Pons (tissue), 1 donor: ENCODE data around the gene KSR2.
A peak's percentile ranks its signal among the peaks of the same experiment; 100 is the strongest.
"Not testable (repeated sequence)": the region's sequence is repeated elsewhere in the genome, so short reads cannot be mapped to it uniquely, and the experiment has no call there.

Experiments used
- DNase-seq: peaks from one replicate; pipeline ENCODE4 v3.0.0-alpha.2; 2016; ENCODE audit warnings: low spot score

KSR2 gene

GRCh38 chr12:117890137-117890536 lies 78.7 kb downstream of the KSR2 start:
- DNase-seq = no peak

DNA sequence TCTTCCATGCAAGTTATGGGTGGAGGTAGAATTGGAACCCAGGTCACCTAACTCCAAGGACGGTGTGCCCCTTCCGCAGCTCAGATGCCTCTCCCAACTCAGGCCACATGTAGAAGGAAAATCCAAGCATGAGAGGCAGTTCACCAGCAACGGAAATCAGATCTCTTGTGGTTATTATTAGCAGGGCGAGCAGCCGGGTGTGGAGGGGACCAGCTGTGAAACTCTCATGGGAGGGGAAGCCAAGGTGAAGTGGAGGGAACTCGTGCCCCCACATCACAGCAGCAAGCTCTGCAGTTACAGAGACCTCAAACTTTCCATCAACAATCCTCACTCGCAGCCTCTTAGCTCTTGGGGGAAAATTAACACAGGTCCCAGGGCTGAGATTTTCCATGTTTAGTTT lies 79.7 kb downstream of the KSR2 start:
- no peak for DNase-seq

DNA sequence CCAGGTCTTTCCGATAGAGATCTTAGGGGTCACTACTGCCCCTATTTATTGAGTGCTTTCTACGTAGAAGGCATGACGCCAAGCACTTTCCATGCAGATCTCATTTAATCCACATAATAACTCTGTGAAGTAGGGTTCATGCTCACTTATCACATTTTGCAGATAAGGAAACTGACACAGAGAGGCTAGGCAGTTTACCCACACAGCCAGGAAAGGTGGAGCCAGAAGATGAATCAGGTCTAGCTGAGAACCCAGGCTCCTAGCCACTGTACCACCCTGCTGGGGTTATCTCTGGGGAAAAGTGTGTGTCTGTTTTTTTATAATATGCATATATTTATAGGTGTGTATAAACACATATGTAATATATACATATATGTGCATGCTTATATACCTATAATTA lies 83.6 kb downstream of the KSR2 start:
- DNase-seq = no peak

GRCh38 chr12:117884161-117884560 lies 84.6 kb downstream of the KSR2 start:
- DNase-seq = no peak

GRCh38 chr12:117882603-117883184 lies 86.1 kb downstream of the KSR2 start:
- no peak for DNase-seq

GRCh38 chr12:117882181-117882580 lies 86.6 kb downstream of the KSR2 start:
- DNase-seq = no peak

GRCh38 chr12:117881517-117881916 lies 87.3 kb downstream of the KSR2 start:
- no peak for DNase-seq

DNA sequence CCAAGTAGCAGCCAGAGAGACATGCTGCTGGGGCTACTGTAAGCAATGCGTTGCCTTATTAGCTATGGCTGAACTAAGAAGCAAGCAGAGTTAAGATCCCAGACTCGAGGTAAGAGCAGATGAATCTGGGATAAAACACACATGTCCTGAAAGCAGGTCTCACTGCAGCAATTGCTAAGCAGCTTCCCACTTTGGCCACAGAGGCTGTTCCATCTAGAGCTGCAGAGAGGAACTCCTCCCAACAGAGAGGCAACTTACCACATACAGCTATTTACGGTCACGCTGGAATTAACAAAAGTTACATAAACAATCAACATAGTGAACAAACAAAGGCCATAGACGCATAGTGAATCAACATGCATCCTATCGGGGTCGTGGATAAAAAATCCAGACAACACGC lies 90.2 kb downstream of the KSR2 start:
- no peak for DNase-seq

DNA sequence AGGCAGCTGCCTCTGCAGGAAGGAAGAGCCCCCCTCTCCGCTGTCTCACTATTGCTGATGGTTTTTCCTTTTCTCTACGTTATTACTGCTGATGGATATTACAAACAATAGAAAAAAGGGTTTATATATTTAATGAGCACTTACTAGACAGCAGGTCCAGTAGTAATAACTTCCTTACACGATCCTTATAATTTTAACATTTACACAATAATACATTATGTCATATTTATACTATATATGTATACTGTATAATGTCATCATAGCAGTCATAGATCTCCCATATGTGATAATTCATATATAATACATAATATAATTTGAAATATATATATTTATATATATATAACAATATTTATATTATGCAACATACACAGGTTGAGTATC lies 92.4 kb downstream of the KSR2 start:
- no peak for DNase-seq

- DNase-seq = no peak
These were observed 92.9 kb downstream of the KSR2 start for GRCh38 chr12:117875744-117876435.

DNA sequence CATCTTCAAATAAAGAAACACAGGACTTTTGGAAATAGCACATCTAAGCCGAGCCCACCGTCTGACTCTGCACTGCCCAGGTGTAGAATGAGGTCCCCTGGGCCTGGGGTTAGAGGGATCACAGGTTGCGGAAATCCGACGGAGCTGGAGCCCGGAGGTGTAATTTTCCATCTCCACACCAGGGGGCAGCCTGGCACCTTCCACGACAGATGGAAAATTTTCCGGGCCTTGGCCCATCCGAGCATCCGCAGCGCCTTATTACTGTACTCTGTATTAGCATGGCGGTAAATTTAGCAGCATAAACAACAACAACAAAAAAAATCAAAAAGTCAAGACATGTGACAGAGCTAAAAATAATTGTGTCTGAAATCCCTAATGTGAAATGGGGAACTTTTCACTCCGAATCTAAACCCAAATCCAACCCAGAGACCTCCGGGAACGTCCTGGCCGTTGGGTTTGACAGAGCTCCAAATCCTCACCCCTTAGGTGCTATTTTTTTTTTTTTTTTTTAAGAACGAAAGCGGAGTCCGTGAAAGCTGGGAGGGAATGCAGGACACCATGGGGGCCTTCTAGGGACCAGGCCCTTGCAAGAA lies 93.9 kb downstream of the KSR2 start:
- DNase-seq = peak; percentile 51

GRCh38 chr12:117874198-117874597 lies 94.6 kb downstream of the KSR2 start:
- DNase-seq = not testable (repeated sequence)

- DNase-seq = peak; percentile 55
These were observed 96.1 kb downstream of the KSR2 start for GRCh38 chr12:117872546-117873169.

DNA sequence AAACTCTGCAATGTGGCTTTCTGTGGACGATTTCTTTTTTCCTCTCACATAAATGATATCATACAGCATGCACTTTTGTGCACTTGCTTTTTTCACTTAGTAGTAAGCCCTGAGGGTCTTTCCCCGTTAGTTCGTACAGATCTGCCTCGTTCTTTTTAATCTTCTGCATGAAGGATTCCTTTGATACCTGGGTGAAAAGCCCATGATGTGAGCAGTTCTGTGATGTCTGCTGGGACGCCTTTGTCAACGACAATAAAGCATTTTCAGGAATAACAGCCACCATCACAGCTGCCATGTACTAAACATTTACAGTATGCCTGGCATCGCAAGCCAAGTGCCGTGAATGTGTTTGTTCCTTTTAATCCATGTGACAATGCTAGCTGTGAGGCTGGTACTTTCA lies 99.2 kb downstream of the KSR2 start:
- DNase-seq = no peak

GRCh38 chr12:117867348-117867747 lies 101.4 kb downstream of the KSR2 start:
- DNase-seq = no peak

GRCh38 chr12:117865505-117865904 lies 103.3 kb downstream of the KSR2 start:
- DNase-seq = no peak

GRCh38 chr12:117863002-117863709 lies 105.6 kb downstream of the KSR2 start:
- no peak for DNase-seq

DNA sequence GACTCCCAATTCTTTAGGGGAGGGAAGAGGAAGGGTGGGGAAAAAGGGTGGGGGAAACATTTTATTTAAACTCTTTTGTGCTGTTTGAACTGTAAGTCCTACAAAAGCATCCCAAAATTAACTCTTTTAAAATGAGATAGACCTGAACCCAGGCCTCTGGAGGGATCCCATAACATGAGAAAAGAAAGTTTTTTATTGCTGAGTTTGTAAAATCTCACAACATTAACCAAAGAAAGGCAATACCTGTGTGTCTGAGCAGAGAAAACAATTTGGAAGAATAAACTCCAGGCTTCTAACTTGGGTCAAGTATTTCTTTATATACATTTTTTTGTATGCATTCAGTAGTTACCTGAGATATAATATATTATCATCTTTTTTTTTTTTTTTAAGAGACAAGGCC lies 107.1 kb downstream of the KSR2 start:
- no peak for DNase-seq

DNA sequence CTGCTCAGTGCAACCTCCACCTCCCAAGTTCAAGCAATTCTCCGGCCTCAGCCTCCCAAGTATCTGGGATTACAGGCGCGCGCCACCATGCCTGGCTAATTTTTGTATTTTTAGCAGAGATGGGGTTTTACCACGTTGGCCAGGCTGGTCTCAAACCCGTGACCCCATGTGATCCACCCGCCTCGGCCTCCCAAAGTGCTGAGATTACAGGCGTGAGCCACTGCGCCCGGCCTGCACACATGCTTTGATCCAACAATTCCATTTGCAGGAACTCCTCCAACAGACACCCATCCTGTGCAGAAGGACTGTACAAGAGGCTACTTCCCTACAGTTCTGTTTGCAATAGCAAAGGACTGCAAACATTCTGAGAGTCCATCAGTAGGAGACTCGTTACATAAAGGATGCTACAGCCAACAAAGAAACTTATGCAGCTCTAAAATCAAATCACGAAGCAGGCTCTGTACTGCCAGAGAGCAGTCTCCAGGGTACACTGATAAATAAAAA lies 108.0 kb downstream of the KSR2 start:
- DNase-seq = not testable (repeated sequence)

DNA sequence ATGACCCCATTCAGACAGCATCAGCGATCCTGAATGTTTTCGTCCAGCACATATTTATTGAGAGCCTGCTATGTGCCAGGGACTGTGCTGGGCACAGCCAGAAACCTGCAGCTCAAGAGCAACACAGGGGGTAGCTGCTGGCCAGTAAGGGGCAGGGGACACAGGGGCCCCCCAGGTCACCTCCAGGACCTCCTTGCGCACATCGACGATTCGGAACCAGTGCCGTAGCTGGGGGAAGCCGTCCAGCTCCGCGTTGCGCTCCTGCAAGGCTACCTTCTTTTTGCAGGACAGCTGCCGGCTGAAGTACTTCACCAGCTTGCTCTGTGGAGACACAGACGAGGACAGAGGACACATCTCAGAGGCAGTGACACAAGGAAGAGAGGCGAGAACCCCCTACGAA lies 108.7 kb downstream of the KSR2 start:
- DNase-seq = no peak

- DNase-seq = no peak
These were observed 110.9 kb downstream of the KSR2 start for GRCh38 chr12:117857632-117858612.
